Nephron (organoid): ENCODE data around the gene HTR3B.
"Not testable (repeated sequence)": the region's sequence is repeated elsewhere in the genome, so short reads cannot be mapped to it uniquely, and the experiment has no call there.

Experiments
- H3K27ac Mint-ChIP-seq, 3 experiments: 2 replicates each; pipeline ENCODE4 v1.8.0; 2020; ENCODE audit warnings: mixed read lengths in 3 of 3, mild to moderate bottlenecking in 2 of 3, moderate library complexity in 1 of 3
- H3K27me3 Mint-ChIP-seq: 2 replicates; pipeline ENCODE4 v1.8.0; 2021; ENCODE audit warnings: low read depth, mild to moderate bottlenecking, moderate library complexity, mixed read lengths
- H3K36me3 Mint-ChIP-seq: 2 replicates; pipeline ENCODE4 v1.8.0; 2020; ENCODE audit warnings: low read depth, mixed read lengths
- H3K4me1 Mint-ChIP-seq: 2 replicates; pipeline ENCODE4 v1.8.0; 2020; ENCODE audit warnings: mixed read lengths
- H3K4me3 Mint-ChIP-seq, 3 experiments: 2 replicates each; pipeline ENCODE4 v1.8.0; 2020; ENCODE audit warnings: mild to moderate bottlenecking in 3 of 3, mixed read lengths in 3 of 3, moderate library complexity in 2 of 3
- H3K9me3 Mint-ChIP-seq: 2 replicates; pipeline ENCODE4 v1.8.0; 2020; ENCODE audit warnings: mixed read lengths
- TF ChIP-seq, protein P1 (sequence below), 3 experiments: fragments of 200-600 bp; sonication (generic); IDR thresholded peaks; one replicate each; pipeline ENCODE4 v1.5.0; 2021; ENCODE audit warnings: antibody characterized with exemption in 3 of 3; ENCODE audit not compliant: unreplicated experiment in 3 of 3

Gene HTR3B

DNA sequence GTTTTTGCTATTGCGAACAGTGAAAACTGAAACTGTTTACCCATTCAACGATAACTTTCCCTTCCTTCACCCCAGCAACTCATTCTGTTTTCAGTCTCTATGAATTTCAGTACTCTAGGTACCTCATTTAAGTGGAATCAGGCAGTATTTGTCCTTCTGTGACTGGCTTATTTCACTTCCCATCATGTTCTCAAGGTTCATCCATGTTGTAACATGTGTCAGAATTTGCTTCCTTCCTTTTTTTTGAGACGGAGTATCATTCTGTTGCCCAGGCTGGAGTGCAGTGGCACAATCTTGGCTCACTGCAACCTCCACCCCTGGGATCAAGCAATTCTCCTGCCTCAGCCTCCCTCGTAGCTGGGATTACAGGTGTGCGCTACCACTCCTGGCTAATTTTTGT, 23.7 kb downstream of the HTR3B start:
- no peak overlapping the region for H3K27ac Mint-ChIP-seq
- H3K9me3 Mint-ChIP-seq: no peaks in the 10 kb centered on the region
- H3K4me3 Mint-ChIP-seq: no peak overlapping the region
- no peaks in the 10 kb centered on the region for H3K4me1 Mint-ChIP-seq
- no peaks in the 10 kb centered on the region for H3K36me3 Mint-ChIP-seq
- TF ChIP-seq, protein P1, sequence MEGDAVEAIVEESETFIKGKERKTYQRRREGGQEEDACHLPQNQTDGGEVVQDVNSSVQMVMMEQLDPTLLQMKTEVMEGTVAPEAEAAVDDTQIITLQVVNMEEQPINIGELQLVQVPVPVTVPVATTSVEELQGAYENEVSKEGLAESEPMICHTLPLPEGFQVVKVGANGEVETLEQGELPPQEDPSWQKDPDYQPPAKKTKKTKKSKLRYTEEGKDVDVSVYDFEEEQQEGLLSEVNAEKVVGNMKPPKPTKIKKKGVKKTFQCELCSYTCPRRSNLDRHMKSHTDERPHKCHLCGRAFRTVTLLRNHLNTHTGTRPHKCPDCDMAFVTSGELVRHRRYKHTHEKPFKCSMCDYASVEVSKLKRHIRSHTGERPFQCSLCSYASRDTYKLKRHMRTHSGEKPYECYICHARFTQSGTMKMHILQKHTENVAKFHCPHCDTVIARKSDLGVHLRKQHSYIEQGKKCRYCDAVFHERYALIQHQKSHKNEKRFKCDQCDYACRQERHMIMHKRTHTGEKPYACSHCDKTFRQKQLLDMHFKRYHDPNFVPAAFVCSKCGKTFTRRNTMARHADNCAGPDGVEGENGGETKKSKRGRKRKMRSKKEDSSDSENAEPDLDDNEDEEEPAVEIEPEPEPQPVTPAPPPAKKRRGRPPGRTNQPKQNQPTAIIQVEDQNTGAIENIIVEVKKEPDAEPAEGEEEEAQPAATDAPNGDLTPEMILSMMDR (IDR thresholded peaks at IDR 0.05; ENCODE audit: unreplicated experiment in 3 of 3): no peak
- no peaks in the 10 kb centered on the region for H3K27me3 Mint-ChIP-seq

DNA sequence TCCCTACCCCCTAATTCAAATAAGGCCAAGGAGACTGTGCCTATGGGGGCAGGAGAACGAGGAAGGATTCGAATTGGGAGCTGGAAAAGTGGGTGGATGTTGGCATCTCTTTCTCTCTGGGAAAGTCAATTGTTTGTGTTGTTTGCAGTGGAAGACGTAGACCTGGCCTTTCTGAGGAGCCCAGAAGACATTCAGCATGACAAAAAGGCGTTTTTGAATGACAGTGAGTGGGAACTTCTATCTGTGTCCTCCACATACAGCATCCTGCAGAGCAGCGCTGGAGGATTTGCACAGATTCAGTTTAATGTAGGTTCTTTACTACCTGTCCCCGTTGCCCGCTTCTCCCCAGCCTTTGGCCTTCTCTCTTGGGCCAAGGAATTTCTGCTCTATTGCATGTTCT, 28.2 kb downstream of the HTR3B start:
- Mint-ChIP-seq H3K27ac (no peak overlapping the region), H3K4me1 (no peaks in the 10 kb centered on the region), H3K27me3 (peaks cover 5% of the 10 kb centered on the region), H3K9me3 (no peaks in the 10 kb centered on the region), H3K4me3 (no peak overlapping the region), H3K36me3 (no peaks in the 10 kb centered on the region)
- TF ChIP-seq, protein P1 (IDR thresholded peaks at IDR 0.05; ENCODE audit: unreplicated experiment in 3 of 3): no peak

DNA sequence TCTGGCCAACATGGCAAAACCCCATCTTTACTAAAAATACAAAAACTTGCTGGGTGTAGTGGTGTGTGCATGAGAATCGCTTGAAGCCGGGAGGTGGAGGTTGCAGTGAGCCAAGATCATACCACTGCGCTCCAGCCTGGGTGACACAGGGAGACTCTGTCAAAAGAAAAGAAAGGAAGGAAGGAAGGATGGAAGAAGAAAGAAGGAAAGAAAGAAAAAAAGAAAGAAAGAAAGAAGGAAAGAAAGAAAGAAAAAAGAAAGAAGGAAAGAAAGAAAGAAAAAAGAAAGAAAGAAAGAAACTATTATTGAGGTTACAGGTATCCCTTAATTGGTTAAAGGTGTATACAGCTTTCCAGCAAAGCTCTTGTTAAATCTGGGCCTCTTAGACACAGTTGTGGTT, 29.6 kb downstream of the HTR3B start:
- not testable (repeated sequence) for H3K4me3 Mint-ChIP-seq, H3K27ac Mint-ChIP-seq, H3K36me3 Mint-ChIP-seq, H3K4me1 Mint-ChIP-seq, H3K27me3 Mint-ChIP-seq, H3K9me3 Mint-ChIP-seq

DNA sequence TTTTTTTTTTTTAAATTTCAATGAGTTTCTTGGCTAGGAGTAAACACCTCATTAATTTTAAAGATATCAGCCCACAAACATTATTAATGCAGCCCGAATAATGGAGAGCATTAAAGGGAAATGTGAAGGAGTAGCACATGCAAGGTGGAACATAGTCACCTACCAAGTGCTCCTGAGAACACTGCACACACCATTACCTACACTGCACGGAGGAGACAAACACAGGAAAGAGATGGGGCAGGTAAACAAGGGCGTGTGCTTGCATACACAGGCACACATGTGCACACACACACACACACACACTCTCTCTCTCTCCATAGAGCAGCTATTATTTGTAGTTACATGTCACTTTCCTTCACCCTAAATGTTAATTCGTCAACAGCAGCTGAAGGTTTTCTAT, 30.2 kb downstream of the HTR3B start:
- Mint-ChIP-seq H3K4me3 (no peak overlapping the region), H3K27me3 (peaks cover 5% of the 10 kb centered on the region)
- TF ChIP-seq, protein P1 (IDR thresholded peaks at IDR 0.05; ENCODE audit: unreplicated experiment in 3 of 3): no peak

DNA sequence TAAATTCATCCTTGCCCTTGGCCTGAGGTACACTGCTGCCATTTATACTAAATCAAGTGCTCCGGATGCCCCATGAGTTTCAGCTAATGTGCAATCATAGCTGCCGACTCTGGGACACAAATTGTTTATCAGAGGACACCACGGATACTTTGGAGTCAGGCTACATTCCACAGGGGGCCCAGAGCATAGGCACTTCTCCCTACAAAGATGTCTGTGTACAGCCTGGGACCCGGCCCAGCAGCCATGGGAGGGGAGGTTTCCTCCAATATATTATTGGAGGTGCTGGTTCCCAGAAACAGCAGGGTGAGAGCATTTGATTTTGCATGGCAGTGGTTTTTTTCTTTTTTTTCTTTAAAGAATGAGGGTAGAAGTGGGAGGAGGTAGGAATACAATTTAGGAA, 31.3 kb downstream of the HTR3B start:
- no peak overlapping the region for H3K4me3 Mint-ChIP-seq
- TF ChIP-seq, protein P1 (IDR thresholded peaks at IDR 0.05; ENCODE audit: unreplicated experiment in 3 of 3): no peak
- no peaks in the 10 kb centered on the region for H3K4me1 Mint-ChIP-seq
- no peak overlapping the region for H3K27ac Mint-ChIP-seq
- H3K9me3 Mint-ChIP-seq: no peaks in the 10 kb centered on the region
- peaks cover 5% of the 10 kb centered on the region for H3K27me3 Mint-ChIP-seq
- no peaks in the 10 kb centered on the region for H3K36me3 Mint-ChIP-seq

More for the DNA sequence above, 30.2 kb downstream of the HTR3B start:
- H3K4me1 Mint-ChIP-seq: no peaks in the 10 kb centered on the region
- no peak overlapping the region for H3K27ac Mint-ChIP-seq
- H3K36me3 Mint-ChIP-seq: no peaks in the 10 kb centered on the region
- no peaks in the 10 kb centered on the region for H3K9me3 Mint-ChIP-seq

DNA sequence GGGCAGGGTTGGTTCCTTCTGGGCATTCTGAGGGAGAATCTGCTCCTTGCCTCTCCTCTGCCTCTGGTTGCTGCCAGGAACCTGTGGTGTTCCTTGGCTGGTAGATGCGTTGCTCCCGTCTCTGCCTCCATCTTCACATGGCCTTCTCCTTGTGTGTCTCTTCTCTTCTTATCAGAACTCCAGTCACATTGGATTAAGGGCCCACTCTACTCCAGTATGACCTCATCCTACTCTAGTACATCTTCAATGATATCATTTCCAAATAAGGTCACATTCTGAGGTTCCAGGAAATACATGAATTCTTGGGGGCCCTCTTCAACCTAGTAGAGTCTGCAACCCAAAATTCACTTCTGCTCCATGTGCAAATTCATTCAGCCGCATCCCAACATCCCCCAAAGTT, 33.3 kb downstream of the HTR3B start:
- Mint-ChIP-seq H3K27me3 (peaks cover 5% of the 10 kb centered on the region), H3K4me3 (no peak overlapping the region), H3K9me3 (no peaks in the 10 kb centered on the region), H3K27ac (no peak overlapping the region), H3K36me3 (no peaks in the 10 kb centered on the region), H3K4me1 (no peaks in the 10 kb centered on the region)
- TF ChIP-seq, protein P1 (IDR thresholded peaks at IDR 0.05; ENCODE audit: unreplicated experiment in 3 of 3): no peak
